ENCODE results near the gene MED10. TPM values are rescaled to one million over a fixed set of nuclear protein-coding genes. Genes with fewer than 3 reads are reported as not detected.

Gene MED10
- total and polyA plus RNA-seq, 2 experiments from 2014 or later, result 19.7 to 75.5 TPM

DNA sequence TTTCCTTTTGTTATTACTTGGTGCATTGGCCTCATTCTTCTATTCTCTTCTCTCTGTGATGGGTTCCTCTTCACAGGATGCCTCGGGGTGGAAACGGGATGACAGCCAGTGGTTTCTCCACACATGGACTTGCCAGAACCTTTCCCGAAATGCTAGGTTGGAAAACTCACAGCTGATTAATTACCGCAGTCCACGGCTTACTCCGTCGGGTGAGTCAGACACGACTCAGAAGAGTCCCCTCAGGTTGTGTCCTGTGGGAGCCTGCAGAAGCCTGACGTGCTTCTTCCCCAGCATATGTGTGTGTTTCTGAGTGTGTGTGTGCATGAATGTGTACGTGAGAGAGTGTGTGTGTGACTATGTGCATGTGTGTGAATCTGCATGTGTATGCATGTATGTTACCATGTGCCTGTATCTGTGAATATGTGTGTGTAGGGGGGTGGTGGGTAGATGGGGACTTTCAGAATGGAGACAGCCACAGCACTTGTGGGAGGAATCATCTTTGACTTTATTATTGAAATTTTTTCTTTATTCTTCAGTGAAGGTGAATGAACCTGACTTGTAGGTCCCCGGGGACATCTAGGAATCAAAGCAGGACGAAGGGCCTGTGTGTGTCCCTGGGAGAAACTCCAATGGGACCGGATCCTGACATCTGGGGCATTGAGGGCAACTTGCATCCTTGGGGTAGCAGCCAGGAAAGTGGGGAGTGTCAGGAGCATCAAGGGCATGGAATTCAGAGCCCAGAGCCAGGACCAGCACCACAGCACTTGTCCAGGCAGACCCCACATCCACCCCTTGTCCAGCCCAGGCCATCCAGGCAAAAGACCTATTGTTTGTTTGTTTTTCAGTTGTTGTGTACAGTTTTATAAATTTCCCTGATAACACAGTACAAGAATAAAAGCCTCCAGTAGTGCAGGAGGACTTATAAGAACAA is 21.9 kb upstream of the MED10 start:
- Histone ChIP-seq H3K4me3 (no peak overlapping the region), H4K20me1 (ENCODE audit: insufficient read depth, poor library complexity, severe bottlenecking) (no peaks in the 10 kb centered on the region), H2AFZ (no peak overlapping the region), H3K9me2 (replicated peaks; ENCODE audit: insufficient read depth) (no peaks in the 10 kb centered on the region), H3K4me1 (ENCODE audit: insufficient read depth) (no peaks in the 10 kb centered on the region), H3K4me2 (no peak overlapping the region), H3K36me3 (replicated peaks; ENCODE audit: insufficient read depth, low read depth) (no peaks in the 10 kb centered on the region), H3K9me3 (ENCODE audit: low read depth) (no peaks in the 10 kb centered on the region), H3K79me2 (no peaks in the 10 kb centered on the region), H3K27ac (no peak overlapping the region), H3K27me3 (no peaks in the 10 kb centered on the region)
- DNase-seq (ENCODE audit: low spot score), result no peak
- WGBS (ENCODE audit: low lambda C conversion rate, missing lambda C conversion rate), result 70% methylated on average over 13 of the region's 13 CpGs
- TF ChIP-seq EZH2 (IDR thresholded peaks at IDR 0.05; ENCODE audit: borderline replicate concordance), result no peak
- TF ChIP-seq CTCF (IDR thresholded peaks at IDR 0.05; ENCODE audit: poor library complexity), result no peak
- TF ChIP-seq EZH2phosphoT487 (IDR thresholded peaks at IDR 0.05; ENCODE audit: low read depth, severe bottlenecking, unreplicated experiment), result no peak

- H4K20me1 ChIP-seq (ENCODE audit: insufficient read depth, poor library complexity, severe bottlenecking), result no peaks in the 10 kb centered on the region
- H3K79me2 ChIP-seq, result no peaks in the 10 kb centered on the region
- no peak overlapping the region for H3K4me2 ChIP-seq
- no peaks in the 10 kb centered on the region for H3K9me2 ChIP-seq (replicated peaks; ENCODE audit: insufficient read depth)
- no peaks in the 10 kb centered on the region for H3K36me3 ChIP-seq (replicated peaks; ENCODE audit: insufficient read depth, low read depth)
- TF ChIP-seq EZH2 (IDR thresholded peaks at IDR 0.05; ENCODE audit: borderline replicate concordance) (no peak), CTCF (IDR thresholded peaks at IDR 0.05; ENCODE audit: poor library complexity) (no peak), EZH2phosphoT487 (IDR thresholded peaks at IDR 0.05; ENCODE audit: low read depth, severe bottlenecking, unreplicated experiment) (no peak)
- H3K27ac ChIP-seq, result no peak overlapping the region
- 91% methylated on average over 14 of the region's 14 CpGs for WGBS (ENCODE audit: low lambda C conversion rate, missing lambda C conversion rate)
- H2AFZ ChIP-seq, result no peak overlapping the region
- no peak overlapping the region for H3K4me3 ChIP-seq
- no peaks in the 10 kb centered on the region for H3K9me3 ChIP-seq (ENCODE audit: low read depth)
- no peak for DNase-seq (ENCODE audit: low spot score)
- H3K27me3 ChIP-seq, result no peaks in the 10 kb centered on the region
- no peaks in the 10 kb centered on the region for H3K4me1 ChIP-seq (ENCODE audit: insufficient read depth)
Measured at GRCh38 chr5:6398570-6399230, 20.4 kb upstream of the MED10 start.

- H3K27me3 ChIP-seq, result no peaks in the 10 kb centered on the region
- no peaks in the 10 kb centered on the region for H4K20me1 ChIP-seq (ENCODE audit: insufficient read depth, poor library complexity, severe bottlenecking)
- H3K9me2 ChIP-seq (replicated peaks; ENCODE audit: insufficient read depth), result no peaks in the 10 kb centered on the region
- no peak overlapping the region for H2AFZ ChIP-seq
- 85% methylated on average over 15 of the region's 15 CpGs for WGBS (ENCODE audit: low lambda C conversion rate, missing lambda C conversion rate)
- no peaks in the 10 kb centered on the region for H3K36me3 ChIP-seq (replicated peaks; ENCODE audit: insufficient read depth, low read depth)
- no peaks in the 10 kb centered on the region for H3K79me2 ChIP-seq
- H3K4me3 ChIP-seq, result no peak overlapping the region
- no peak overlapping the region for H3K27ac ChIP-seq
- no peak overlapping the region for H3K4me2 ChIP-seq
- no peak for DNase-seq (ENCODE audit: low spot score)
- H3K4me1 ChIP-seq (ENCODE audit: insufficient read depth), result no peaks in the 10 kb centered on the region
- H3K9me3 ChIP-seq (ENCODE audit: low read depth), result no peaks in the 10 kb centered on the region
- TF ChIP-seq EZH2 (IDR thresholded peaks at IDR 0.05; ENCODE audit: borderline replicate concordance) (no peak), EZH2phosphoT487 (IDR thresholded peaks at IDR 0.05; ENCODE audit: low read depth, severe bottlenecking, unreplicated experiment) (no peak)
Measured at GRCh38 chr5:6397536-6398269, 19.4 kb upstream of the MED10 start.

All from hepatocyte (in vitro differentiated cells).